ENCODE data around the gene SRPRB. TPM values are rescaled to one million over a fixed set of nuclear protein-coding genes. Genes with fewer than 3 reads are reported as not detected.

The SRPRB gene
- total and polyA plus RNA-seq, 9 of the 15 experiments (the other 6 are each of a cell fraction or from before 2014, with no cell fraction given), result 29.5 to 66.0 (median 41.4) TPM

DNA sequence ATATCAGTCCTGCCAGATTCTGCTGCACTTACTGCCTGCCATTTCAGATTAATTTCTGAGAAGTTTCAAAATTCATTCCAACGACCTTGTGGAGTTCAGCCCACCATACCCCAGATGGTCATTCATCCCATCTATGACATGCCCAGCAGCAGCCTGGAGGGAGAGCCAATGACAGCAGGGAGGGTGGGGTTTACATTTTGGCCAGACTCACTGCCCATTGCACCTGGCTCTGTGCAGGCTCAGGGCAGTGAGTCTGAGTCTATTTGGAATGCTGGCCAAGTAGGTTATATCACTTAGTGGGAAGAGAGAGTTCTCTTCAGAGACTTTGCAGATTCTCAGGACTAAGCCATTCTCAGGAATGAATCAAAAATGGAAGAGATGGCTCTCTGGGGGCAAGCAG, 21.5 kb downstream of the SRPRB start:
- FAIRE-seq (no peak), ATAC-seq (no peak), DNase-seq (ENCODE audit: extremely low read depth in 1 of 4, low spot score in 3 of 4) (no peak)
- peaks cover 29% of the 10 kb centered on the region; the same call in 2 of the 3 replicates for H3K36me3 ChIP-seq (ENCODE audit: control insufficient read depth, insufficient read depth, low read length)
- H3K27me3 ChIP-seq (ENCODE audit: control insufficient read depth in 2 of 2, insufficient read depth in 2 of 2, low read length in 2 of 2), result no peaks in the 10 kb centered on the region
- no peaks in the 10 kb centered on the region for H3K79me2 ChIP-seq (ENCODE audit: control insufficient read depth, insufficient read depth, low read length)
- ChIA-PET POLR2A (no interaction called here), CTCF (ENCODE audit: low intra/inter-chr PET ratio) (no interaction called here)
- no peaks in the 10 kb centered on the region for H3K9me1 ChIP-seq (ENCODE audit: control insufficient read depth, insufficient read depth, low read length)
- no peak overlapping the region for H3K9ac ChIP-seq (ENCODE audit: insufficient read depth in 1 of 2, low read depth in 2 of 2, low read length in 2 of 2)
- in situ Hi-C loops (cut with MboI), result no loop called here
- WGBS (ENCODE audit: insufficient coverage, low coverage, missing lambda C conversion rate), result 0% methylated on average over 1 of the region's 1 CpG
- no peak overlapping the region for H3K27ac ChIP-seq (ENCODE audit: extremely low read depth, low read depth, low read length)
- no peaks in the 10 kb centered on the region for H3K9me3 ChIP-seq (replicated peaks; ENCODE audit: control insufficient read depth, insufficient read depth, low read depth, low read length)
- no peak overlapping the region for H3K4me3 ChIP-seq
- TF ChIP-seq HDGF (IDR thresholded peaks at IDR 0.05) (no peak), KDM2B (CRISPR knock-in tag; IDR thresholded peaks at IDR 0.05) (no peak), POLR2AphosphoS2 (IDR thresholded peaks at IDR 0.05; ENCODE audit: low read length) (no peak), BCOR (IDR thresholded peaks at IDR 0.05) (no peak), PHF21A (IDR thresholded peaks at IDR 0.05; ENCODE audit: borderline replicate concordance, low read depth) (no peak), MTF1 (CRISPR knock-in tag; IDR thresholded peaks at IDR 0.05; ENCODE audit: borderline replicate concordance) (no peak), YBX1 (IDR thresholded peaks at IDR 0.05) (no peak), TCF7L2 (IDR thresholded peaks at IDR 0.05; ENCODE audit: low read depth, low read length) (no peak), GTF2A2 (tag; IDR thresholded peaks at IDR 0.05) (no peak), HINFP (tag; conservative IDR thresholded peaks at IDR 0.05; ENCODE audit: low read depth) (no peak)
- TF ChIP-seq, protein P1, sequence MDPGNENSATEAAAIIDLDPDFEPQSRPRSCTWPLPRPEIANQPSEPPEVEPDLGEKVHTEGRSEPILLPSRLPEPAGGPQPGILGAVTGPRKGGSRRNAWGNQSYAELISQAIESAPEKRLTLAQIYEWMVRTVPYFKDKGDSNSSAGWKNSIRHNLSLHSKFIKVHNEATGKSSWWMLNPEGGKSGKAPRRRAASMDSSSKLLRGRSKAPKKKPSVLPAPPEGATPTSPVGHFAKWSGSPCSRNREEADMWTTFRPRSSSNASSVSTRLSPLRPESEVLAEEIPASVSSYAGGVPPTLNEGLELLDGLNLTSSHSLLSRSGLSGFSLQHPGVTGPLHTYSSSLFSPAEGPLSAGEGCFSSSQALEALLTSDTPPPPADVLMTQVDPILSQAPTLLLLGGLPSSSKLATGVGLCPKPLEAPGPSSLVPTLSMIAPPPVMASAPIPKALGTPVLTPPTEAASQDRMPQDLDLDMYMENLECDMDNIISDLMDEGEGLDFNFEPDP (CRISPR knock-in tag; IDR thresholded peaks at IDR 0.05), result no peak
- TF ChIP-seq, protein P2, sequence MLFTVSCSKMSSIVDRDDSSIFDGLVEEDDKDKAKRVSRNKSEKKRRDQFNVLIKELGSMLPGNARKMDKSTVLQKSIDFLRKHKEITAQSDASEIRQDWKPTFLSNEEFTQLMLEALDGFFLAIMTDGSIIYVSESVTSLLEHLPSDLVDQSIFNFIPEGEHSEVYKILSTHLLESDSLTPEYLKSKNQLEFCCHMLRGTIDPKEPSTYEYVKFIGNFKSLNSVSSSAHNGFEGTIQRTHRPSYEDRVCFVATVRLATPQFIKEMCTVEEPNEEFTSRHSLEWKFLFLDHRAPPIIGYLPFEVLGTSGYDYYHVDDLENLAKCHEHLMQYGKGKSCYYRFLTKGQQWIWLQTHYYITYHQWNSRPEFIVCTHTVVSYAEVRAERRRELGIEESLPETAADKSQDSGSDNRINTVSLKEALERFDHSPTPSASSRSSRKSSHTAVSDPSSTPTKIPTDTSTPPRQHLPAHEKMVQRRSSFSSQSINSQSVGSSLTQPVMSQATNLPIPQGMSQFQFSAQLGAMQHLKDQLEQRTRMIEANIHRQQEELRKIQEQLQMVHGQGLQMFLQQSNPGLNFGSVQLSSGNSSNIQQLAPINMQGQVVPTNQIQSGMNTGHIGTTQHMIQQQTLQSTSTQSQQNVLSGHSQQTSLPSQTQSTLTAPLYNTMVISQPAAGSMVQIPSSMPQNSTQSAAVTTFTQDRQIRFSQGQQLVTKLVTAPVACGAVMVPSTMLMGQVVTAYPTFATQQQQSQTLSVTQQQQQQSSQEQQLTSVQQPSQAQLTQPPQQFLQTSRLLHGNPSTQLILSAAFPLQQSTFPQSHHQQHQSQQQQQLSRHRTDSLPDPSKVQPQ (CRISPR knock-in tag; IDR thresholded peaks at IDR 0.05; ENCODE audit: borderline replicate concordance), result no peak
- intact Hi-C loops (cut with micrococcal nuclease), result no loop called here
- no peak overlapping the region for H2AFZ ChIP-seq (ENCODE audit: low read depth, low read length)
- H3K4me1 ChIP-seq (replicated peaks in 1 of 2; ENCODE audit: control insufficient read depth in 2 of 2, insufficient read depth in 2 of 2, low read length in 2 of 2), result peaks cover 0 to 5% of the 10 kb centered on the region in 2 experiments; a peak in 2 of 5 replicates
- no peak overlapping the region for H3K4me2 ChIP-seq (ENCODE audit: insufficient read depth, low read length)
- 0 out of 2 replicates have a peak, but pooled peaks cover under 1% of the 10 kb centered on the region for H4K20me1 ChIP-seq (replicated peaks; ENCODE audit: control insufficient read depth, insufficient read depth, low read length)
- no TSS peak for BruUV-seq (replicated peaks)
